GM12878 (cell line): ENCODE measurements around the gene MSI2.

Experiments
- CTCF ChIP-seq, 3 experiments: IDR thresholded peaks in 2 of 3; conservative IDR thresholded peaks in 1 of 3; 2 replicates each; pipeline ENCODE4 v1.5.1; 2011; ENCODE audit warnings: low read depth in 3 of 3, low read length in 3 of 3, mild to moderate bottlenecking in 3 of 3, control low read depth in 2 of 3, moderate library complexity in 2 of 3, inconsistent platforms in 1 of 3, mixed read lengths in 1 of 3; ENCODE audit not compliant: control insufficient read depth in 2 of 3, insufficient read depth in 1 of 3; ENCODE audit errors: extremely low read depth in 1 of 3
- EP300 ChIP-seq, 2 experiments: fragments of 150-350 bp in 1 of 2; IDR thresholded peaks; 2 replicates each; pipeline ENCODE4 v1.6.1; 2011 to 2012; ENCODE audit warnings: low read depth in 2 of 2, low read length in 2 of 2, borderline replicate concordance in 1 of 2, improper control_type of control experiment in 1 of 2, inconsistent platforms in 1 of 2; ENCODE audit not compliant: control insufficient read depth in 1 of 2
- EZH2 ChIP-seq: IDR thresholded peaks from 2 replicates; pipeline ENCODE4 v1.6.1; 2012; ENCODE audit warnings: low read depth, mild to moderate bottlenecking, control low read depth, inconsistent platforms, low read length, borderline replicate concordance; ENCODE audit not compliant: control insufficient read depth
- MAX ChIP-seq: IDR thresholded peaks from 2 replicates; pipeline ENCODE4 v1.6.1; 2012; ENCODE audit warnings: low read depth, low read length, improper control_type of control experiment
- NFYB ChIP-seq: IDR thresholded peaks from 2 replicates; pipeline ENCODE4 v1.6.1; 2011; ENCODE audit warnings: low read depth, mild to moderate bottlenecking, low read length, improper control_type of control experiment, moderate library complexity; ENCODE audit not compliant: insufficient read depth
- NR2C2 ChIP-seq: IDR thresholded peaks from 2 replicates; pipeline ENCODE4 v1.6.1; 2011; ENCODE audit warnings: borderline replicate concordance, low read depth; ENCODE audit not compliant: control insufficient read depth, insufficient read length
- POLR2A ChIP-seq: IDR thresholded peaks from 2 replicates; pipeline ENCODE4 v1.6.1; 2011; ENCODE audit warnings: low read depth, mild to moderate bottlenecking, low read length
- POLR2AphosphoS5 ChIP-seq: IDR thresholded peaks from 2 replicates; pipeline ENCODE4 v1.6.1; 2011; ENCODE audit warnings: mild to moderate bottlenecking, low read length, inconsistent platforms
- RAD21 ChIP-seq: IDR thresholded peaks from 2 replicates; pipeline ENCODE4 v1.6.1; 2011; ENCODE audit warnings: mild to moderate bottlenecking, low read depth, low read length, moderate library complexity; ENCODE audit not compliant: insufficient read depth
- SIN3A ChIP-seq: IDR thresholded peaks from 2 replicates; pipeline ENCODE4 v1.6.1; 2012; ENCODE audit warnings: low read depth, low read length, improper control_type of control experiment
- TBL1XR1 ChIP-seq: IDR thresholded peaks from 2 replicates; pipeline ENCODE4 v1.6.1; 2012; ENCODE audit warnings: low read depth, low read length, improper control_type of control experiment
- ZBTB4 ChIP-seq: fragments of 450-650 bp; formaldehyde crosslinking; IDR thresholded peaks from 2 replicates; pipeline ENCODE4 v1.4.0; 2022; ENCODE audit warnings: mild to moderate bottlenecking, moderate library complexity

GRCh38 chr17:57396511-57396921, 140.2 kb downstream of the MSI2 start:
- TF ChIP-seq SIN3A (no peak), CTCF (IDR thresholded peaks at IDR 0.05 in 2 of 3, conservative IDR thresholded peaks at IDR 0.05 in 1 of 3; ENCODE audit: control insufficient read depth in 2 of 3, extremely low read depth in 1 of 3, insufficient read depth in 1 of 3, low read depth in 3 of 3, low read length in 3 of 3) (no peak), NFYB (no peak), NR2C2 (no peak), RAD21 (no peak), EZH2 (no peak), ZBTB4 (no peak), MAX (no peak), POLR2AphosphoS5 (no peak), TBL1XR1 (no peak), EP300 (IDR thresholded peaks at IDR 0.05; ENCODE audit: borderline replicate concordance in 1 of 2, control insufficient read depth in 1 of 2, low read depth in 2 of 2, low read length in 2 of 2) (no peak), POLR2A (no peak)
